Trophoblast cell (in vitro differentiated cells and primary cell): Measurements from ENCODE around the gene NMNAT2.

Experiments used
- DNase-seq, 2 donors: peaks; one replicate each; pipeline ENCODE4 v3.0.0-alpha.2; 2016
- H2AFZ ChIP-seq: 2 replicates; pipeline ENCODE4 v1.6.1; 2013; ENCODE audit warnings: low read length, moderate library complexity, mild to moderate bottlenecking; ENCODE audit not compliant: insufficient read depth, poor library complexity
- H2AK5ac ChIP-seq: 2 replicates; pipeline ENCODE4 v1.6.1; 2013; ENCODE audit warnings: mild to moderate bottlenecking, low read length
- H2BK120ac ChIP-seq: 2 replicates; pipeline ENCODE4 v1.6.1; 2013; ENCODE audit warnings: low read length, mild to moderate bottlenecking, moderate library complexity; ENCODE audit not compliant: insufficient read depth, poor library complexity
- H2BK12ac ChIP-seq: 2 replicates; pipeline ENCODE4 v1.6.1; 2013; ENCODE audit warnings: mild to moderate bottlenecking, low read length, moderate library complexity
- H2BK5ac ChIP-seq: 2 replicates; pipeline ENCODE4 v1.6.1; 2013; ENCODE audit warnings: low read length, low read depth, moderate library complexity, mild to moderate bottlenecking; ENCODE audit not compliant: poor library complexity
- H3K14ac ChIP-seq: 2 replicates; pipeline ENCODE4 v1.6.1; 2013; ENCODE audit warnings: mild to moderate bottlenecking, low read length
- H3K18ac ChIP-seq: 2 replicates; pipeline ENCODE4 v1.6.1; 2013; ENCODE audit warnings: mild to moderate bottlenecking, low read length
- H3K23ac ChIP-seq: 2 replicates; pipeline ENCODE4 v1.6.1; 2013; ENCODE audit warnings: low read length
- H3K27ac ChIP-seq: 2 replicates; pipeline ENCODE4 v1.5.1; 2013; ENCODE audit warnings: low read depth, mild to moderate bottlenecking, inconsistent platforms, low read length, moderate library complexity
- H3K27me3 ChIP-seq: 2 replicates; pipeline ENCODE4 v1.6.1; 2013; ENCODE audit warnings: inconsistent platforms, mild to moderate bottlenecking, low read length, moderate library complexity; ENCODE audit not compliant: insufficient read depth
- H3K36me3 ChIP-seq, 2 experiments: 1 replicate in 1 of 2; 2 replicates in 1 of 2; pipeline ENCODE4 v1.6.1; 2013; ENCODE audit warnings: low read length in 2 of 2, mild to moderate bottlenecking in 2 of 2, moderate library complexity in 1 of 2; ENCODE audit not compliant: insufficient read depth in 2 of 2, control insufficient read depth in 1 of 2
- H3K4ac ChIP-seq: 2 replicates; pipeline ENCODE4 v1.6.1; 2013; ENCODE audit warnings: low read depth, mild to moderate bottlenecking, low read length, moderate library complexity
- H3K4me1 ChIP-seq, 2 experiments: 1 replicate in 1 of 2; 2 replicates in 1 of 2; pipeline ENCODE4 v1.6.1; 2013; ENCODE audit warnings: low read length in 2 of 2, mild to moderate bottlenecking in 2 of 2, moderate library complexity in 1 of 2; ENCODE audit not compliant: insufficient read depth in 2 of 2, control insufficient read depth in 1 of 2
- H3K4me2 ChIP-seq: 2 replicates; pipeline ENCODE4 v1.6.1; 2013; ENCODE audit warnings: inconsistent platforms, mild to moderate bottlenecking, low read length, moderate library complexity
- H3K4me3 ChIP-seq: 2 replicates; pipeline ENCODE4 v1.5.1; 2013; ENCODE audit warnings: mild to moderate bottlenecking, low read depth, low read length, inconsistent platforms
- H3K79me1 ChIP-seq: one replicate; pipeline ENCODE4 v1.6.1; 2013; ENCODE audit warnings: low read length
- H3K79me2 ChIP-seq: 2 replicates; pipeline ENCODE4 v1.6.1; 2013; ENCODE audit warnings: low read length, mild to moderate bottlenecking; ENCODE audit not compliant: control insufficient read depth, insufficient read depth, poor library complexity
- H3K9ac ChIP-seq: 2 replicates; pipeline ENCODE4 v1.6.1; 2013; ENCODE audit warnings: mild to moderate bottlenecking, low read length
- H3K9me3 ChIP-seq: 2 replicates; pipeline ENCODE4 v1.6.1; 2013; ENCODE audit warnings: low read depth, mild to moderate bottlenecking, control low read depth, inconsistent platforms, low read length; ENCODE audit not compliant: insufficient read depth
- H4K12ac ChIP-seq: 2 replicates; pipeline ENCODE4 v1.6.1; 2013; ENCODE audit warnings: low read depth, mild to moderate bottlenecking, low read length, moderate library complexity
- H4K8ac ChIP-seq: 2 replicates; pipeline ENCODE4 v1.6.1; 2013; ENCODE audit warnings: low read depth, mild to moderate bottlenecking, low read length, moderate library complexity
- H4K91ac ChIP-seq: one replicate; pipeline ENCODE4 v1.6.1; 2013; ENCODE audit warnings: low read depth, mild to moderate bottlenecking, low read length, moderate library complexity
- WGBS: extraction: QIAGEN DNeasy Blood & Tissue Kit; methylation state at CpG from one replicate; pipeline ENCODE4 v1.1.7; 2013; ENCODE audit warnings: missing lambda C conversion rate; ENCODE audit not compliant: insufficient read length, insufficient coverage; ENCODE audit errors: extremely low coverage; 5-methylcytosine and 5-hydroxymethylcytosine counted together

Gene NMNAT2

GRCh38 chr1:183360473-183360872 lies 57.7 kb downstream of the NMNAT2 start:
- Histone ChIP-seq H2AFZ (no peak overlapping the region), H3K9me3 (peaks cover 1% of the 10 kb centered on the region), H4K8ac (no peak overlapping the region), H3K79me2 (no peaks in the 10 kb centered on the region), H3K9ac (no peak overlapping the region), H3K18ac (no peak overlapping the region), H3K4me2 (no peak overlapping the region), H2BK120ac (no peak overlapping the region), H3K14ac (no peak overlapping the region), H3K27ac (no peak overlapping the region), H3K79me1 (no peaks in the 10 kb centered on the region), H3K36me3 (no peaks in the 10 kb centered on the region), H3K27me3 (no peaks in the 10 kb centered on the region), H3K4me3 (no peak overlapping the region), H2BK12ac (no peak overlapping the region), H4K91ac (no peak overlapping the region), H2BK5ac (no peak overlapping the region), H2AK5ac (no peak overlapping the region), H3K4ac (no peak overlapping the region), H3K23ac (no peak overlapping the region), H4K12ac (no peak overlapping the region), H3K4me1 (no peaks in the 10 kb centered on the region)
- DNase-seq = no peak
- no CpG with 5 or more reads among the region's 5 CpGs for WGBS

GRCh38 chr1:183356534-183357182 lies 61.5 kb downstream of the NMNAT2 start:
- Histone ChIP-seq H3K23ac (no peak overlapping the region), H4K91ac (no peak overlapping the region), H3K14ac (no peak overlapping the region), H4K8ac (no peak overlapping the region), H3K9me3 (peaks cover 1% of the 10 kb centered on the region), H2AFZ (no peak overlapping the region), H3K36me3 (no peaks in the 10 kb centered on the region), H2AK5ac (no peak overlapping the region), H3K27ac (no peak overlapping the region), H3K27me3 (no peaks in the 10 kb centered on the region), H3K4me3 (no peak overlapping the region), H3K4me2 (no peak overlapping the region), H2BK12ac (no peak overlapping the region), H2BK5ac (no peak overlapping the region), H3K79me1 (no peaks in the 10 kb centered on the region), H2BK120ac (no peak overlapping the region), H3K4me1 (peaks cover 2 to 3% of the 10 kb centered on the region in 2 experiments), H3K9ac (no peak overlapping the region), H4K12ac (no peak overlapping the region), H3K4ac (no peak overlapping the region), H3K79me2 (no peaks in the 10 kb centered on the region), H3K18ac (no peak overlapping the region)
- DNase-seq = no peak
- WGBS = no CpG with 5 or more reads among the region's 6 CpGs

- Histone ChIP-seq H2BK12ac (no peak overlapping the region), H3K79me1 (no peaks in the 10 kb centered on the region), H3K9me3 (peaks cover 1% of the 10 kb centered on the region), H3K4me1 (peaks cover 2 to 3% of the 10 kb centered on the region in 2 experiments), H2AK5ac (no peak overlapping the region), H2BK5ac (no peak overlapping the region), H3K9ac (no peak overlapping the region), H2BK120ac (no peak overlapping the region), H3K36me3 (no peaks in the 10 kb centered on the region), H3K18ac (no peak overlapping the region), H3K27me3 (no peaks in the 10 kb centered on the region), H4K12ac (no peak overlapping the region), H2AFZ (no peak overlapping the region), H3K4me2 (no peak overlapping the region), H3K4me3 (no peak overlapping the region), H3K4ac (no peak overlapping the region), H3K79me2 (no peaks in the 10 kb centered on the region), H4K91ac (no peak overlapping the region), H3K23ac (no peak overlapping the region), H3K14ac (no peak overlapping the region), H4K8ac (no peak overlapping the region), H3K27ac (no peak overlapping the region)
- WGBS = no CpG with 5 or more reads among the region's 3 CpGs
- no peak for DNase-seq
Measured at GRCh38 chr1:183355797-183356196, 62.4 kb downstream of the NMNAT2 start.

GRCh38 chr1:183355181-183355580 lies 63.0 kb downstream of the NMNAT2 start:
- Histone ChIP-seq H3K79me1 (no peaks in the 10 kb centered on the region), H3K36me3 (no peaks in the 10 kb centered on the region), H3K4me2 (no peak overlapping the region), H2AFZ (no peak overlapping the region), H3K4ac (no peak overlapping the region), H3K4me1 (peaks cover 2 to 3% of the 10 kb centered on the region in 2 experiments), H3K14ac (no peak overlapping the region), H3K79me2 (no peaks in the 10 kb centered on the region), H2BK5ac (no peak overlapping the region), H2AK5ac (no peak overlapping the region), H3K4me3 (no peak overlapping the region), H4K91ac (no peak overlapping the region), H2BK12ac (no peak overlapping the region), H3K23ac (no peak overlapping the region), H4K12ac (no peak overlapping the region), H3K18ac (no peak overlapping the region), H3K27me3 (no peaks in the 10 kb centered on the region), H3K9ac (peak overlapping the region; percentile 64), H3K9me3 (peaks cover 1% of the 10 kb centered on the region), H2BK120ac (no peak overlapping the region), H4K8ac (no peak overlapping the region), H3K27ac (no peak overlapping the region)
- no CpG with 5 or more reads among the region's 6 CpGs for WGBS
- DNase-seq = no peak
